Gastrocnemius medialis (tissue), 4 donors: ENCODE measurements around the gene PDXK. TPM values are rescaled to one million over a fixed set of nuclear protein-coding genes. Genes with fewer than 3 reads are reported as not detected.

Experiments used
- ATAC-seq, 2 donors: fragments of 150-250 bp; one replicate each; pipeline ENCODE4 v1.9.1; 2016
- DNase-seq, 2 donors: peaks; one replicate each; pipeline ENCODE4 v3.0.0-alpha.2; 2019
- H3K27ac ChIP-seq, 4 donors: fragments of 200-600 bp; sonication (generic); 1 replicate in 1 of 4; 2 replicates in 3 of 4; pipeline ENCODE4 v1.5.1; 2016 to 2018; ENCODE audit warnings: mild to moderate bottlenecking in 2 of 4, moderate library complexity in 1 of 4
- H3K27me3 ChIP-seq, 3 donors: fragments of 200-600 bp; sonication (generic) in 2 of 3; 1 replicate in 1 of 3; 2 replicates in 2 of 3; pipeline versions ENCODE4 v1.5.1 to v1.6.0; 2016 to 2019; ENCODE audit warnings: mild to moderate bottlenecking in 1 of 3, moderate library complexity in 1 of 3
- H3K36me3 ChIP-seq, 2 donors: fragments of 200-600 bp; sonication (generic) in 1 of 2; one replicate each; pipeline ENCODE4 v1.5.1; 2017 to 2018
- H3K4me1 ChIP-seq, 2 donors: fragments of 200-600 bp; sonication (generic) in 1 of 2; one replicate each; pipeline ENCODE4 v1.5.1; 2016 to 2017; ENCODE audit warnings: mild to moderate bottlenecking in 2 of 2
- H3K4me3 ChIP-seq, 4 donors: fragments of 200-600 bp; sonication (generic) in 3 of 4; 1 replicate in 1 of 4; 2 replicates in 3 of 4; pipeline ENCODE4 v1.5.1; 2016 to 2019; ENCODE audit warnings: mild to moderate bottlenecking in 2 of 4
- H3K9me3 ChIP-seq, 3 donors: fragments of 200-600 bp; sonication (generic) in 2 of 3; 1 replicate in 1 of 3; 2 replicates in 2 of 3; pipeline ENCODE4 v1.5.1; 2016 to 2019
- POLR2A ChIP-seq, 2 donors: fragments of 450-650 bp; IDR thresholded peaks; one replicate each; pipeline ENCODE4 v1.6.1; 2017; ENCODE audit warnings: antibody characterized with exemption in 2 of 2, mild to moderate bottlenecking in 2 of 2, moderate library complexity in 2 of 2
- in situ Hi-C, 4 donors: fragments of 200-750 bp; cut with MboI; loops; one replicate each; pipeline versions ENCODE4 v1.15.0 to v1.8.0; 2017; ENCODE audit warnings: low sequenced_read_pairs in 4 of 4
- intact Hi-C: fragments of 100-400 bp; cut with DNase I; formaldehyde crosslinking; loops from one replicate; pipeline ENCODE4 v1.15.1; 2023; ENCODE audit warnings: low total_unique reads
- total RNA-seq, 4 donors: library from RNA; depleted of rRNA; stranded (reverse); fragments of >200 nt; gene quantifications; one replicate each; pipeline versions ENCODE4 v1.1.0 to v1.2.3, GENCODE V29; 2016
- TF ChIP-seq, protein P1 (sequence below), 5 experiments: fragments of 450-650 bp in 3 of 5; fragments of 200-600 bp in 2 of 5; sonication (generic) in 2 of 5; IDR thresholded peaks in 4 of 5; conservative IDR thresholded peaks in 1 of 5; 1 replicate in 4 of 5; 2 replicates in 1 of 5; pipeline ENCODE4 v1.5.1; 2016 to 2019; ENCODE audit warnings: antibody characterized with exemption in 5 of 5, mild to moderate bottlenecking in 3 of 5, moderate library complexity in 3 of 5

The PDXK gene
- total RNA-seq, 4 donors from 2014 or later: 12.4 to 39.2 (median 21.9) TPM

DNA sequence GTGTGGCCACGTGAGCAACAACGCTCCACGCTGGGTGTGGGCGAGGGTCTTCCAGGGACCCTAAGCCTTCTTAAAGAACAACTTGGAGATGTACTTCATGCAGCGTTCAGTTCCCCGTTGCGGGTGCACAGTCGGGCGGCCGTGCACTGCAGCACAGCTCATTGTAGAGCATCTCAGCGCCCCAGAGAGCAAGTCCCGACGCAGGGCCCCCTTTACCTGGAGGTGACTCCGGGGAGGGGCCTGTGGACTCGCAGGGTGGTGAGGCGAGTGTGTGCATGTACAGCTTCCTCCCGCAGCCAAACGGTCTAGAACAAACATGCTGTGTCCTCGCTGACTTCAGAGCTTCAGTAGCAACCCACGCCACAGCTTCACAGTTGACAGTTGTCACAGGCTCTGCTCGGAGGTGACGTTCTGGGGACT is 89.9 kb downstream of the PDXK start:
- no peaks in the 10 kb centered on the region for H3K36me3 ChIP-seq
- intact Hi-C loops: no loop called here
- ATAC-seq: no peak
- peaks cover 21% of the 10 kb centered on the region in 2 donors for H3K4me1 ChIP-seq
- no peak overlapping the region for H3K4me3 ChIP-seq
- DNase-seq: no peak
- no peaks in the 10 kb centered on the region for H3K27me3 ChIP-seq
- H3K27ac ChIP-seq: no peak overlapping the region
- H3K9me3 ChIP-seq: no peaks in the 10 kb centered on the region
- in situ Hi-C loops: loop anchor here in 2 of 4 donors (10.0 to 25.0 kb wide), 2 partner anchors 96 to 97 kb away; partner anchors contain the start of gene PDXK (in 1 of the 2)
- TF ChIP-seq, protein P1, sequence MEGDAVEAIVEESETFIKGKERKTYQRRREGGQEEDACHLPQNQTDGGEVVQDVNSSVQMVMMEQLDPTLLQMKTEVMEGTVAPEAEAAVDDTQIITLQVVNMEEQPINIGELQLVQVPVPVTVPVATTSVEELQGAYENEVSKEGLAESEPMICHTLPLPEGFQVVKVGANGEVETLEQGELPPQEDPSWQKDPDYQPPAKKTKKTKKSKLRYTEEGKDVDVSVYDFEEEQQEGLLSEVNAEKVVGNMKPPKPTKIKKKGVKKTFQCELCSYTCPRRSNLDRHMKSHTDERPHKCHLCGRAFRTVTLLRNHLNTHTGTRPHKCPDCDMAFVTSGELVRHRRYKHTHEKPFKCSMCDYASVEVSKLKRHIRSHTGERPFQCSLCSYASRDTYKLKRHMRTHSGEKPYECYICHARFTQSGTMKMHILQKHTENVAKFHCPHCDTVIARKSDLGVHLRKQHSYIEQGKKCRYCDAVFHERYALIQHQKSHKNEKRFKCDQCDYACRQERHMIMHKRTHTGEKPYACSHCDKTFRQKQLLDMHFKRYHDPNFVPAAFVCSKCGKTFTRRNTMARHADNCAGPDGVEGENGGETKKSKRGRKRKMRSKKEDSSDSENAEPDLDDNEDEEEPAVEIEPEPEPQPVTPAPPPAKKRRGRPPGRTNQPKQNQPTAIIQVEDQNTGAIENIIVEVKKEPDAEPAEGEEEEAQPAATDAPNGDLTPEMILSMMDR (IDR thresholded peaks at IDR 0.05 in 4 of 5, conservative IDR thresholded peaks at IDR 0.05 in 1 of 5): no peak

DNA sequence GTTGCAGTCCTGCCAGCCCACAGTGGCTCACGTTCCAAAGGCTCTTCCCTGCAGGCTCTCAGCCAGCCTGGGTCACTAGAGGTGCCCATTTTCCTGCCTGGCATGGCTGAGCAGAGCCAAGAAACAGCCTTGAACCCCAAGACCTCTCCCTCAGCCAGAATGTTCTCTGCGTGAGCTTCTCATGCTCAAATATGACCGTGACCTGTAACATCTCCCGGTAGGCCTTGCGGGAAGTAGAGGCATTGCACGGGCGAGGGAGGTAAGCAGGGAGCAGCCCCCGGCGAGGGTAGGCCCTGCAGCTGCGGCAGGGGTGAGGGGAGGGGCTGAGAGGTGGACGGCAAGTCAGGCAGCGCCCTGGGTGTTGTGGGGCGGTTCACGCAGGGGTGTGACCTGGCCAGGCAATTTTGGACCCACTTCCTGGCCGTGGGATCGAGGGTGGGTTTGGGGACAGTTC is 90.4 kb downstream of the PDXK start:
- Histone ChIP-seq H3K4me1 (peaks cover 21% of the 10 kb centered on the region in 2 donors), H3K9me3 (no peaks in the 10 kb centered on the region), H3K27me3 (no peaks in the 10 kb centered on the region), H3K4me3 (no peak overlapping the region), H3K27ac (no peak overlapping the region), H3K36me3 (no peaks in the 10 kb centered on the region)
- TF ChIP-seq, protein P1 (IDR thresholded peaks at IDR 0.05 in 4 of 5, conservative IDR thresholded peaks at IDR 0.05 in 1 of 5): no peak
- TF ChIP-seq POLR2A (IDR thresholded peaks at IDR 0.05): no peak
- intact Hi-C loops (no loop called here), in situ Hi-C loops (loop anchor here in 2 of 4 donors (10.0 to 25.0 kb wide), 2 partner anchors 95 to 97 kb away; partner anchors contain the start of gene PDXK (in 1 of the 2))
- no peak for DNase-seq
- no peak for ATAC-seq

DNA sequence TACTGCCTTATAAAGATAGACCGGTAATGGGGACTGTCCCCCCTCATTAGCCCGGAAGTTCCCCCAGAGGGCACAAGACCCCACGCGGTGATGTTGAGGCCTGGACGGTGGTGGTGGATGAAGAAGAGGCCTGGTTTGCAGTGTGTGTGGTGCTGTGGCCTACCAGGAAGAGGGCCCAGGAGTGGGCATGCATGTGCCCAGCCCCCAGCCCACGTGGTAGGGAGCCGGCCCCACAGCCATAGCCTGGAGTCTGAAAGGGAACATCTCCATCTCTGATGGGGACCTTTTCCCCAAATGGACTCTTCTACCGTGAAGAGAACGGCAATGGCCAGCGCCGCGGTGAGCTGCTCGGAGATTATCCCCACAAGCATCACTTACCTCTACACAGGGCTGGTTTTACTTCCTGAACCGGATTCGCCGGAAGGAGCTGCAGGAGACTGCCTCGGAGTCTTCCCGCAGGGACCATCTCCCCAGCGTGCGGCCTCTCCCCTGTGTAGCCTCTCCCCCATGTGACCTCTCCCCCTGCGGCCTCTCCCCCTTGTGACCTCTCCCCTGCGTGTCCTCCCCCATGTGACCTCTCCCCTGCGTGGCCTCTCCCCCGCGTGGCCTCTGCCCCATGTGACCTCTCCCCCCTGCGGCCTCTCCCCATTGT is 91.0 kb downstream of the PDXK start:
- TF ChIP-seq POLR2A (IDR thresholded peaks at IDR 0.05): no peak
- Histone ChIP-seq H3K4me1 (peaks cover 21% of the 10 kb centered on the region in 2 donors), H3K4me3 (no peak overlapping the region), H3K36me3 (no peaks in the 10 kb centered on the region), H3K9me3 (no peaks in the 10 kb centered on the region), H3K27me3 (no peaks in the 10 kb centered on the region), H3K27ac (no peak overlapping the region)
- DNase-seq (no peak), ATAC-seq (no peak)
- in situ Hi-C loops (loop anchor here in 2 of 4 donors (10.0 to 25.0 kb wide), 2 partner anchors 95 to 98 kb away; partner anchors contain the start of gene PDXK (in 1 of the 2)), intact Hi-C loops (loop anchor here (2.0 to 5.0 kb wide), 2 partner anchors 57 to 129 kb away; partner anchors contain the start of gene AGPAT3)

DNA sequence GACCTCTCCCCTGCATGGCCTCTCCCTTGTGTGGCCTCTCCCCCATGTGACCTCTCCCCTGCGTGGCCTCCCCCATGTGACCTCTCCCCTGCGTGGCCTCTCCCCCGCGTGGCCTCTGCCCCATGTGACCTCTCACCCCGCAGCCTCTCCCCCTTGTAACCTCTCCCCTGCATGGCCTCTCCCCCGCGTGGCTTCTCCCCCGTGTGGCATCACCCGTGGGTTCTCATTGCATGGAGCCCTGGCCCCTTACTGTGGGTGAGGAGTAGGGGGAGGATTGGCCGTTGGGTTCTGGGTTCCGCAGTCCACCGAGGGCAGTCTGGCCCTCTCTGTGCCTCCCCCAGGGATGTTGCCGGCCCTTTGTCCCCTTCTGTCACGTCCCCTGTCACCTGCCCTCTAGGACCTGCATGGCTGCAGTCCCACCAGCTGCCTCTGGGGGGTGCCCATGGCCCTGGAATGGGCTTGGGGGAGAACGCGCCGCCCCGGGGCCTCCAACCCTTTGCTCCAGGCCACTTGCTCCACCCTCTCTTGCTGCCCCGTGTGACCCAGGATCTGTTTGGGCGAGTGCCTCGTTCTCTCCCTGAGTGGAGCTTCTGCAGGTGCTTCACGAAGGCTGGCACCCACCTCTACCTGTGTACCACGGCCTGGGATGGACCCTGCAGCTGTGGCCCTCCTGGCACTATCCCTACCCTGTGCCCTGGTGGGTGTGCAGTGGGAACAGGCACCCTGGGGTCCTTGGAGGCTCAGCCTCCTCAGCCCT is 91.8 kb downstream of the PDXK start:
- Histone ChIP-seq H3K36me3 (no peaks in the 10 kb centered on the region), H3K4me1 (peaks cover 21% of the 10 kb centered on the region in 2 donors), H3K9me3 (no peaks in the 10 kb centered on the region), H3K27me3 (no peaks in the 10 kb centered on the region), H3K27ac (peak overlapping the region in 2 of 4 donors; percentile 50), H3K4me3 (peak overlapping the region in 2 of 4 donors; percentile 11 to 18)
- no peak for TF ChIP-seq POLR2A (IDR thresholded peaks at IDR 0.05)
- TF ChIP-seq, protein P1 (IDR thresholded peaks at IDR 0.05 in 4 of 5, conservative IDR thresholded peaks at IDR 0.05 in 1 of 5): peak; percentile 93 to 99 (median 97)
- peak; percentile 72 to 89 for DNase-seq
- peak; percentile 75 to 80 for ATAC-seq
- intact Hi-C loops (loop anchor here (2.0 to 5.0 kb wide), 2 partner anchors 57 to 128 kb away; partner anchors contain the start of gene AGPAT3), in situ Hi-C loops (loop anchor here in 1 of 4 donors (25.0 kb wide), 1 partner anchor 98 kb away; the partner anchor contains the start of gene PDXK)
